ENCODE data around the gene SORD.

- no peak for TF ChIP-seq CTCF (IDR thresholded peaks at IDR 0.05)
- TF ChIP-seq POLR2A (IDR thresholded peaks at IDR 0.05): no peak
These were observed 7.7 kb downstream of the SORD start for GRCh38 chr15:45030743-45031142.
